CD4-positive, alpha-beta T cell (primary cell): ENCODE results near the gene MAPK7. TPM values are rescaled to one million over a fixed set of nuclear protein-coding genes. Genes with fewer than 3 reads are reported as not detected.

Experiments used
- ATAC-seq: fragments of 200-7000 bp; cut with Tn5 transposase; one replicate; pipeline ENCODE4 v1.10.0; 2022; ENCODE audit warnings: mild to moderate bottlenecking; ENCODE audit not compliant: poor library complexity
- CTCF ChIA-PET: fragments of 350-600 bp; sonication (Branson Sonifier 250); formaldehyde crosslinking; loops from one replicate; lab custom pipeline; 2021; ENCODE audit warnings: antibody characterized with exemption, inconsistent platforms; lab: Charles Lee
- POLR2A ChIA-PET: fragments of 350-600 bp; sonication (Branson Sonifier 250); formaldehyde crosslinking; loops from one replicate; lab custom pipeline; 2021; ENCODE audit warnings: antibody characterized with exemption, inconsistent platforms; lab: Charles Lee
- DNase-seq, 14 experiments: peaks; one replicate each; pipeline ENCODE4 v3.0.0-alpha.2; 2013 to 2020; ENCODE audit warnings: mixed read lengths in 2 of 14
- H3K27ac ChIP-seq, 2 donors: one replicate each; pipeline versions ENCODE4 v1.5.1 to v1.7.0; 2013; ENCODE audit warnings: low read length in 2 of 2, low read depth in 1 of 2, mild to moderate bottlenecking in 1 of 2
- H3K27me3 ChIP-seq, 2 experiments: 1 replicate in 1 of 2; 2 replicates in 1 of 2; pipeline versions ENCODE4 v1.6.1 to v1.7.0; 2013; ENCODE audit warnings: low read length in 2 of 2, control low read depth in 1 of 2, mild to moderate bottlenecking in 1 of 2, moderate library complexity in 1 of 2; ENCODE audit not compliant: insufficient read depth in 2 of 2, control insufficient read depth in 1 of 2
- H3K36me3 ChIP-seq: one replicate; pipeline ENCODE4 v1.6.1; 2013; ENCODE audit warnings: low read length, control low read depth; ENCODE audit not compliant: insufficient read depth
- H3K4me1 ChIP-seq: one replicate; pipeline ENCODE4 v1.6.1; 2013; ENCODE audit warnings: low read length, control low read depth; ENCODE audit not compliant: insufficient read depth
- H3K4me3 ChIP-seq: one replicate; pipeline ENCODE4 v1.5.1; 2013; ENCODE audit warnings: mild to moderate bottlenecking, low read length, moderate library complexity
- H3K9me3 ChIP-seq, 2 experiments: 1 replicate in 1 of 2; 2 replicates in 1 of 2; pipeline versions ENCODE4 v1.6.1 to v1.7.0; 2013; ENCODE audit warnings: low read length in 2 of 2, mild to moderate bottlenecking in 2 of 2, control low read depth in 1 of 2, moderate library complexity in 1 of 2; ENCODE audit not compliant: control insufficient read depth in 1 of 2, insufficient read depth in 1 of 2
- H3K27ac Mint-ChIP-seq: one replicate; pipeline ENCODE4 v1.8.0; 2020; ENCODE audit warnings: mixed read lengths
- H3K27me3 Mint-ChIP-seq: one replicate; pipeline ENCODE4 v1.8.0; 2021; ENCODE audit warnings: mixed read lengths
- H3K36me3 Mint-ChIP-seq: one replicate; pipeline ENCODE4 v1.8.0; 2021; ENCODE audit warnings: low read depth, mixed read lengths
- H3K4me1 Mint-ChIP-seq: one replicate; pipeline ENCODE4 v1.8.0; 2021; ENCODE audit warnings: low read depth, mixed read lengths
- H3K4me3 Mint-ChIP-seq: one replicate; pipeline ENCODE4 v1.8.0; 2020; ENCODE audit warnings: mild to moderate bottlenecking, mixed read lengths
- H3K9me3 Mint-ChIP-seq: one replicate; pipeline ENCODE4 v1.8.0; 2020; ENCODE audit warnings: mixed read lengths
- intact Hi-C, 2 experiments: fragments of 100-400 bp; cut with DNase I in 1 of 2; cut with micrococcal nuclease in 1 of 2; formaldehyde crosslinking; loops; one replicate each; pipeline versions ENCODE4 v1.15.1 to v1.9.0; 2023 to 2025; cut with DNase I, micrococcal nuclease
- total RNA-seq, 174 experiments: library from RNA in 2 of 174; stranded (reverse) in 2 of 174; gene quantifications; one replicate each; pipeline ENCODE4 v1.2.3 and lab custom pipeline; 2021 to 2026
- TF ChIP-seq, protein P1 (sequence below): fragments of 200-600 bp; IDR thresholded peaks from one replicate; pipeline ENCODE4 v1.8.0; 2022; ENCODE audit warnings: antibody characterized with exemption, mild to moderate bottlenecking

The MAPK7 gene
- total RNA-seq, 2 experiments from 2014 or later, result 15.2 to 17.3 TPM

DNA sequence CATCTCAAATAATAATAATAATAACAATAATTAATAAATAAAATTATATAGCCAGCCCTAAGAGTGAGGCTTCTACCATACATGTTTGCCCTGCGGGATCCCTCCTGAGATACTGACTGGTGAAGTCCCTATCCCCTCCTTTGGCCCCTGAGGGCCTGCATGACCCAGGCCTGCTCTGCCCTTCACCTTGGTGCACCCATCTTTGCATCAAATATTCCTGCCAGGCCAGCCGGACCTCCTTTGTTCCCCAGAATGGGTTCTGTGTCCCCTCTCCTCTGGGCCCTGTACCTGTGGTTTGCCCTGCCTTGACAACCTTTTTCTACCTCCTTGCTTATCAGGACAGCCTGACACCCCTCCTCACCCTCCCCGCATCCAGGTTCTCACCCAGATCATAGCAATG is 30.8 kb downstream of the MAPK7 start:
- intact Hi-C loops, result no loop called here
- ChIA-PET CTCF (interaction anchor here (1.0 kb wide), 1 partner anchor 46 kb away, joined by 3 read pairs; no protein-coding TSS in a partner anchor), POLR2A (no interaction called here)
- Mint-ChIP-seq H3K36me3 (no peaks in the 10 kb centered on the region), H3K27me3 (no peaks in the 10 kb centered on the region), H3K9me3 (no peaks in the 10 kb centered on the region), H3K4me3 (no peak overlapping the region), H3K4me1 (no peaks in the 10 kb centered on the region), H3K27ac (no peak overlapping the region)
- ATAC-seq (no peak), DNase-seq (no peak)
- H3K9me3 ChIP-seq, result no peaks in the 10 kb centered on the region
- TF ChIP-seq, protein P1, sequence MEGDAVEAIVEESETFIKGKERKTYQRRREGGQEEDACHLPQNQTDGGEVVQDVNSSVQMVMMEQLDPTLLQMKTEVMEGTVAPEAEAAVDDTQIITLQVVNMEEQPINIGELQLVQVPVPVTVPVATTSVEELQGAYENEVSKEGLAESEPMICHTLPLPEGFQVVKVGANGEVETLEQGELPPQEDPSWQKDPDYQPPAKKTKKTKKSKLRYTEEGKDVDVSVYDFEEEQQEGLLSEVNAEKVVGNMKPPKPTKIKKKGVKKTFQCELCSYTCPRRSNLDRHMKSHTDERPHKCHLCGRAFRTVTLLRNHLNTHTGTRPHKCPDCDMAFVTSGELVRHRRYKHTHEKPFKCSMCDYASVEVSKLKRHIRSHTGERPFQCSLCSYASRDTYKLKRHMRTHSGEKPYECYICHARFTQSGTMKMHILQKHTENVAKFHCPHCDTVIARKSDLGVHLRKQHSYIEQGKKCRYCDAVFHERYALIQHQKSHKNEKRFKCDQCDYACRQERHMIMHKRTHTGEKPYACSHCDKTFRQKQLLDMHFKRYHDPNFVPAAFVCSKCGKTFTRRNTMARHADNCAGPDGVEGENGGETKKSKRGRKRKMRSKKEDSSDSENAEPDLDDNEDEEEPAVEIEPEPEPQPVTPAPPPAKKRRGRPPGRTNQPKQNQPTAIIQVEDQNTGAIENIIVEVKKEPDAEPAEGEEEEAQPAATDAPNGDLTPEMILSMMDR, result no peak
- H3K27ac ChIP-seq, result no peak overlapping the region
- H3K4me3 ChIP-seq, result no peak overlapping the region
- peaks cover 0 to 2% of the 10 kb centered on the region in 2 experiments for H3K27me3 ChIP-seq
- H3K36me3 ChIP-seq, result no peaks in the 10 kb centered on the region
- H3K4me1 ChIP-seq, result no peaks in the 10 kb centered on the region

GRCh38 chr17:19409509-19409908 is 31.2 kb downstream of the MAPK7 start:
- Mint-ChIP-seq H3K27me3 (no peaks in the 10 kb centered on the region), H3K4me3 (no peak overlapping the region), H3K9me3 (no peaks in the 10 kb centered on the region), H3K4me1 (no peaks in the 10 kb centered on the region), H3K27ac (no peak overlapping the region), H3K36me3 (no peaks in the 10 kb centered on the region)
- TF ChIP-seq, protein P1, result no peak
- Histone ChIP-seq H3K4me1 (no peaks in the 10 kb centered on the region), H3K9me3 (no peaks in the 10 kb centered on the region), H3K36me3 (no peaks in the 10 kb centered on the region), H3K27me3 (peaks cover 0 to 2% of the 10 kb centered on the region in 2 experiments), H3K4me3 (no peak overlapping the region), H3K27ac (no peak overlapping the region)
- no peak for DNase-seq
- POLR2A ChIA-PET, result no interaction called here
- CTCF ChIA-PET, result interaction anchor here (1.0 kb wide), 1 partner anchor 46 kb away, joined by 3 read pairs; no protein-coding TSS in a partner anchor
- no peak for ATAC-seq
- intact Hi-C loops, result no loop called here

DNA sequence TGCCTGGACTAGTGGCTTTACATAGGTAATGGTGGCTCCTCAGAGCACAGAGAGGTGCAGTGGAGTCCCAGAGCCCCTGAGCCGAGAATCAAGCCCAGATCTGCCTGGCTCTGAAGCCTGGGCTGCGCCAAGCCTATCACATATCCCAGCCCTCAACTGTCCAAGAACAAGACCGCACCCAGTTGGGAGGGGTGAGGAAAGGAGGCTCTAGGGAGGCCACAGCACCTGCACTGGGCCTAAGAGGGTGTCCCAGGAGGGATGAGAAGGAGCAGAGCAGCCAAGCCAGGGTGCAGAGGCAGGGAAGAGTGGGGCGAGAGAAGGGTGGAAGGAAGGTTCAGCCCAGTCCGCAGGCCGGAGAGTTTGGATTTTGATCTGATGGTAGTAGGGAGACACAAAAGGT is 31.8 kb downstream of the MAPK7 start:
- no peaks in the 10 kb centered on the region for H3K36me3 ChIP-seq
- no peak overlapping the region for H3K4me3 ChIP-seq
- Mint-ChIP-seq H3K4me3 (no peak overlapping the region), H3K9me3 (no peaks in the 10 kb centered on the region), H3K27me3 (no peaks in the 10 kb centered on the region), H3K27ac (no peak overlapping the region), H3K4me1 (no peaks in the 10 kb centered on the region), H3K36me3 (no peaks in the 10 kb centered on the region)
- ATAC-seq (no peak), DNase-seq (no peak)
- intact Hi-C loops, result no loop called here
- no peaks in the 10 kb centered on the region for H3K9me3 ChIP-seq
- peaks cover 0 to 2% of the 10 kb centered on the region in 2 experiments for H3K27me3 ChIP-seq
- CTCF ChIA-PET, result interaction anchor here (1.0 kb wide), 1 partner anchor 47 kb away, joined by 3 read pairs; no protein-coding TSS in a partner anchor
- no peaks in the 10 kb centered on the region for H3K4me1 ChIP-seq
- no peak overlapping the region for H3K27ac ChIP-seq
- POLR2A ChIA-PET, result no interaction called here
- TF ChIP-seq, protein P1, result no peak
